ENCODE results near the gene PKN1.

PKN1 gene

DNA sequence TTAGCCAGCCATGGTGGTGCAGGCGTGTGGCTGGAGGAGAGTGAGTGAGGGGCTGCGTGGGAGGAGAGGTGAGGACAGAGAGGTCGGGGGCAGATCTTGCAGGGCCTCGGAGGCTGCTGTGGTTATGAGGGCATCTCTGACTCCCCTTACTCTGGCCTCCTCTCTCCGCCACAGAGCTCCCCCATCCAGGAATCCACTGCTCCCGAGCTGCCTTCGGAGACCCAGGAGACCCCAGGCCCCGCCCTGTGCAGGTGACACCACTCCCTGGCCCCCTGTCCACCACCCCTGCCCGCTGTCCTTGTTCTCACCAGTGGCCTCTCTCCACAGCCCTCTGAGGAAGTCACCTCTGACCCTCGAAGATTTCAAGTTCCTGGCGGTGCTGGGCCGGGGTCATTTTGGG, 34.3 kb downstream of the PKN1 start:
- DNase-seq = no peak

- DNase-seq = no peak
Observed at GRCh38 chr19:14467816-14468215, 34.7 kb downstream of the PKN1 start.

- no peak for DNase-seq
Observed at GRCh38 chr19:14470031-14470876, 37.1 kb downstream of the PKN1 start.

DNA sequence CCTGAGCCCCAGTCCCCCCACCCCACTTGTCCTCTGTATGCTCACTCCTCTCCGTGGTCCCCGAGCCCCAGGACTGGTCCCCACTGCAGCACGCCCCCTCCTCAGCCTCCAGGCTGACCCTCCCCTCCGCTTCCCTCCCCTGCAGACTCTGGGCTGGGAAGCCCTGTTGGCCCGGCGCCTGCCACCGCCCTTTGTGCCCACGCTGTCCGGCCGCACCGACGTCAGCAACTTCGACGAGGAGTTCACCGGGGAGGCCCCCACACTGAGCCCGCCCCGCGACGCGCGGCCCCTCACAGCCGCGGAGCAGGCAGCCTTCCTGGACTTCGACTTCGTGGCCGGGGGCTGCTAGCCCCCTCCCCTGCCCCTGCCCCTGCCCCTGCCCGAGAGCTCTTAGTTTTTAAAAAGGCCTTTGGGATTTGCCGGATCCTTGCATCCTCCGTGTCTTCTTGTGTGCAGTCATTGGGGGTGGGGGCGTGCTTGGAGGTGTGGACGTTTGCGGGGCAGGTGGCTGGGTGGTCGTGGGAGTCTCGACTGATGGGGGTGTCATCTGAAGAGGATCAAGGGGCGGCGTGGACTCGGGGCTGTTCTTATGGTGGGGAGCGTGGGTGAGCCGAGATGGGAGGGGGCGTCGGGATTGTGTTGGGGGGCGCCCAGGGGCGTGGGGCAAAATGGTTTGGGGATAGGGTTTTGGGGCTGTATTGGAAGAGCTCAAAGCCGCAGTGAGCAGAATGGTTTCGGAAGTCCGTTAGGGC, 38.5 kb downstream of the PKN1 start:
- no peak for DNase-seq

- DNase-seq = peak; percentile 76
Observed at GRCh38 chr19:14472202-14472938, 39.3 kb downstream of the PKN1 start.

DNA sequence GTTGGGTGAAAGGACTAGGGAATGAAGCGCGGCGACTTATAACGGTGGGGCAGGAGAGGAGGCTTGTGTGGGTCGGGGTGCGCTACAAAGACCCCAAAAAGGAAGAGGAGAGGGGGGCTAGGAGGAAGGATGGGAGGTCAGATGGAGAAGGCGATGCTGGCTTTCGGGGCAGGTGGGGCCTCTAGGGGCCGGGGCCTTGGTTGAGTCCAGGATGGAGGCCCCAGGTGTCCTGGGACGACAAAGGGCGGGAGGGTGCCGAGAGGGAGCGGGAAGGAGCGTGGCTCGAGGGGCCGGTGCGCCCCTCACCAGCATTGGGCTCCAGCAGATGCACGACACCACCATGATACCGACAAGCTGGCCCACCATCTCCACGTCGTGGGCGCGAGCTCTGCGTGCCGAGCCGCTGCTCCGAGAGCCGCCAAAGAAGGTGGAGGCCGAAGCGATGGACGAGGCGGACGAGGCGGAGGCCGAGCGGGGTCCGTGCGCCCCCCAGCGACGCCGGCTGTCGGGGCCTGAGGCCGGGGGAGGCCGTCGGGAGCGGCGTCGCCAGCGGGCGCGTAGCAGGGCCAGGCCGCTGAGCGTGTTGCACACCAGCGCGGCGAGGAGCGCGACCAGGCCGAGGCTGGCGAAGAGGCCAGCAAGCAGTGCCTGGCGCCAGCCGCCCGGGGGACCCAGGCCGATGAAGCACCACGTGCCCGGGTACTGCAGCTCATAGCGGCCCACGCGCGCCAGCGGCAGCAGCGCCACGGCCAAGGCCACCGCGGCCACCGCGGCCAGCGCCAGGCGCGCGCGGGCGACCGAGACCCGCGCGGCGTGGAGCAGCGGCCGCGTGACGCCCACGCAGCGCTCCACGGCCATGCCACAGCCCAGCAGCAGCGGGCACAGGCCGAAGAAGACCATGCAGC, 40.2 kb downstream of the PKN1 start:
- DNase-seq = no peak

- no peak for DNase-seq
Observed at GRCh38 chr19:14473978-14474578, 41.0 kb downstream of the PKN1 start.

DNA sequence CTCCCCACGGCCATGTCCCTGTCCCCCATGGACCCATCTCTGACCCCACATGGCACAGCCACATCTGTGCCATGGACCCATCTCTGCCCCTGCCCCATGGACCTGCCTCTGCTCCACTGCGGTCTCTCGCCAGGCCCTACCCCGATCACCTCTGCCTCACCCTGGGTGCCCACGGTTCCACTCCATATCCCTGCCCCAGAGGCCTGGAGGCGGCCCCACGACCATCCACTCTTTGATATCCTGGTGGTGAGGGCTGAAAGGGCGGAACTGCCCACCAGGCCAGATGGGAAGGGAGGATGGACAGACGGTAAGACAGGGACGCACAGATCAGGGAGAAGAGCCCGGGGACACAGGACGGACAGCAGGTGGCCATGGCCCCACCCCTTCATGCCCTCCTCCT, 41.7 kb downstream of the PKN1 start:
- DNase-seq = no peak

GRCh38 chr19:14475251-14476073, 42.4 kb downstream of the PKN1 start, which contains the start of gene PTGER1:
Gene PTGER1 (minus strand): TSS chr19:14475354. CDS start chr19:14474320, 1,034 bp downstream.
- DNase-seq = no peak

- DNase-seq = no peak
Observed at GRCh38 chr19:14476327-14476672, 43.2 kb downstream of the PKN1 start.

DNA sequence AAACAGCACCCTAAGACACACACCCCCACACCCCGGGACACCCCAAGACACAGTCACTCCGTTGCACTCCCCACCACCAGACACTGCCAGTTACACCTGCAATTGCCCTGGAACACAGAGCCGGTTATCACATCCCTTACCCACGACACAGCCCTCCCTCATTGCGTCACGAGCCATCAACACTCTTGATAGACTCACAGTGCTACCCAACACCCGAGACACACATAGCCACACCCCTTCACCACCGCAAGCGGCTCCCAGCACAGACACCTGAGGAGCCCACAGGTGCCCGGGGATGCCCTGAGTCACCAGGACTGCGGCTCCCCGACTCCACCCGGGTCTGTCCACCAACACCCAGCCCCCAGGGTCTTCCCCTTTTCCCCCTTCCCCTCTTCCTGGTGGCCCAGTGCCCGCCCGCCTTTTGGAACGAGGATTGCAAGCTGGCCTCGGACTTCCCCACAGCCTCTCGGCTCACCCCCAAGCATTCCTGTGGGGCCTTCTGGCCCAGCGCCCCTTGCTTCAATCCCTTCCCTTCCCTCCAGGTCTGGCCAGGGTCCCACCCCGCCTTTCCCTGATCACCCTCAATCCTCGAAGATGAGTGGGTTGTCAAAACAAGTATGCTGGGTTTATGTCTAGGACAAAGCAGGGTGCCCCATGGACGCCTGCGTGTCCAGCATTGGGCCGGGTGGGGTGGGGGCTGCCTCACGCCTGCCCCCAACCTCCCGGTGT, 43.7 kb downstream of the PKN1 start:
- peak; percentile 75 for DNase-seq

DNA sequence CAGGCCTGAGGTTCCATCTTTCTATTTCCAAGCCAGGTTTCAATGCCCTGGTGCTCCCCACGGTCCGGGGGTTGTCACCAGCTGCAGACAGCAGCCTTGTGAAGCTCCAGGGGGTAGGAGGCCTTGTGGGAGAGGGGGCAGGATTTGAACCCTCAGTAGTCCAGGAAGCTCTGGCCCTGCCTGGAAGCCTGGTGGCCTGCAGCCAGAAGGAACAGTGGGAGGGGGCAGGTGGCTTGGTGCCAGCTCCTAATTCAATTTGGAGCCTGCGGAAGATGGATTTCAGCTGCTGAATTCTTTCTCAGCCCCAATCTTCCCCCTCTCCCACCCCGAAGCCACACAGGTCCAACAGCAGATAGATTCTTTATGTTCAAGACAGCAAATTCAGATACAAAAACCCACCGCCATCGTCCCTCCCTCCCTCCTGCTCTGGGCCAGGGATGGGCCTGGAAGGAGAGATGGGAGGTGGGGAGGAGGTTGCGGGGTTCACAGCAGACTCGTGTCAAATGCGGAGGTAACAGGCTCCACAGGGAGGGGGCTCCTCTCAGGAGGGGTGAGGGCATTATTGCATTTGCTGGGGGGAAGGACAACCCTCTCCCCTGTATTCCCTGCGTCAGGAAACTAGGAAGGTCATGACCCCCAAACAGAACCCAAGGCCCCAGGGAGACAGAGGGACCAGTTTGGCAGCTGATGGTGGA, 44.5 kb downstream of the PKN1 start:
- no peak for DNase-seq

GRCh38 chr19:14478113-14478545, 45.0 kb downstream of the PKN1 start:
- no peak for DNase-seq

GRCh38 chr19:14479309-14479974, 46.3 kb downstream of the PKN1 start:
- no peak for DNase-seq

- peak; percentile 61 for DNase-seq
Observed at GRCh38 chr19:14479975-14480699, 47.0 kb downstream of the PKN1 start.

DNA sequence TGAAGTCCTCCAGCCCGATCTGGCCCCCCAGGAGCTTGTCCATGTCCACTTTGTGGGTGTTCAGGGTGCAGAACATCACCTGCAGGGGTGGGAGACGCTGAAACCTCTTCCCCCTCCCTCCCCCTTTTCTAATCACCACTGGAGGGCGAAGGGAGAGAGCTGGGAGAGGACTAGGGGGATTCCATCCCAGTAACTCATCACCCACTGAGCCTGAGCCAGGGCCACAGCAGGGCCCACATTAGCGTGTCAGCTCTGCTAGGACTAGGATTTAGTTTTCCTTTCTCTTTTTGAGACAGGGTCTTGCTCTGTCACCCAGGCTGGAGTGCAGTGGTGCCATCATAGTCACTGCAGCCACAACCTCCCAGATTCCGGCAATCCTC, 47.6 kb downstream of the PKN1 start:
- no peak for DNase-seq

- DNase-seq = no peak
Observed at GRCh38 chr19:14482172-14482941, 49.3 kb downstream of the PKN1 start.
